ENCODE measurements around the gene TUBGCP3. TPM values are rescaled to one million over a fixed set of nuclear protein-coding genes. Genes with fewer than 3 reads are reported as not detected.

The TUBGCP3 gene
- total and polyA plus RNA-seq, 2 donors (not counting 1 experiment from before 2014, with no cell fraction given) = 30.6 to 65.1 TPM

DNA sequence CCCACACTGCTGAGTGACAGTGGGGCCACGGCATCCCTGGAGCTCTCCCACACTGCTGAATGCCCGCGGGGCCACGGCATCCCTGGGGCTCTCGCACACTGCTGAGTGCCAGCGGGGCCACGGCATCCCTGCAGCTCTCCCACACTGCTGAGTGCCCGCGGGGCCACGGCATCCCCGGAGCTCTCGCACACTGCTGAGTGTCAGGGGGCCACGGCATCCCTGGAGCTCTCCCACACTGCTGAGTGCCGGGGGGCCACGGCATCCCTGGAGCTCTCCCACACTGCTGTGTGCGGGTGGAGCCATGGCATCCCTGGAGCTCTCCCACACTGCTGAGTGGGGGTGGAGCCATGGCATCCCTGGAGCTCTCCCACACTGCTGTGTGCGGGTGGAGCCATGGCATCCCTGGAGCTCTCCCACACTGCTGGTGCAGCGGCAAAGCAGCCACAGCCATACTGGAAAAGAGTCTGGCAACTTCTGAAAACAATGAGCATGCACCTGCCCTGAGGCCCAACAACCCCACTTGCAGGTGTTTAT lies 8.6 kb downstream of the TUBGCP3 start:
- ChIA-PET CTCF (no interaction called here), POLR2A (no interaction called here)
- TF ChIP-seq EZH2 (IDR thresholded peaks at IDR 0.05; ENCODE audit: borderline replicate concordance, insufficient read depth, low read depth, low read length, poor library complexity, severe bottlenecking) = no peak
- no peak for TF ChIP-seq CTCF (IDR thresholded peaks at IDR 0.05)
- no peak for DNase-seq
- Histone ChIP-seq H3K4me1 (ENCODE audit: control insufficient read depth in 2 of 2, insufficient read depth in 2 of 2, low read length in 2 of 2) (peaks cover 36% of the 10 kb centered on the region in 2 donors), H3K27ac (ENCODE audit: low read length in 2 of 2) (no peak overlapping the region), H3K9ac (ENCODE audit: low read length) (no peak overlapping the region), H3K4me2 (replicated peaks; ENCODE audit: low read depth, low read length, poor library complexity, severe bottlenecking) (no peak overlapping the region), H3K9me3 (ENCODE audit: control extremely low read depth in 1 of 3, control insufficient read depth in 2 of 3, insufficient read depth in 1 of 3, low read length in 2 of 3) (peaks cover 0 to 3% (median 0%) of the 10 kb centered on the region in 3 donors), H3K4me3 (ENCODE audit: control extremely low read depth in 1 of 5, extremely low read depth in 1 of 5, insufficient read depth in 1 of 5, low read depth in 2 of 5, low read length in 4 of 5) (no peak overlapping the region), H3K79me2 (ENCODE audit: control insufficient read depth, insufficient read depth, low read length) (peaks cover 94% of the 10 kb centered on the region), H3K36me3 (replicated peaks in 1 of 2; ENCODE audit: control extremely low read depth in 1 of 2, control insufficient read depth in 1 of 2, extremely low read depth in 1 of 2, insufficient read depth in 2 of 2, low read length in 1 of 2) (no peaks in the 10 kb centered on the region), H4K20me1 (ENCODE audit: control insufficient read depth, insufficient read depth, low read length, poor library complexity, severe bottlenecking) (peaks cover 42% of the 10 kb centered on the region), H2AFZ (ENCODE audit: insufficient read depth, low read depth, low read length, poor library complexity, severe bottlenecking) (no peak overlapping the region), H3K27me3 (replicated peaks in 1 of 4; ENCODE audit: control extremely low read depth in 1 of 4, control insufficient read depth in 3 of 4, insufficient read depth in 4 of 4, low read length in 3 of 4) (no peaks in the 10 kb centered on the region)
- ATAC-seq (ENCODE audit: low read depth) = no peak
- Mint-ChIP-seq H3K4me1 (peaks cover 65% of the 10 kb centered on the region), H3K9me3 (ENCODE audit: insufficient read depth) (no peaks in the 10 kb centered on the region), H3K27me3 (no peaks in the 10 kb centered on the region), H3K27ac (no peak overlapping the region), H3K4me3 (no peak overlapping the region)
- intact Hi-C loops (cut with micrococcal nuclease) = no loop called here
- WGBS (ENCODE audit: insufficient coverage) = 97% methylated on average over 16 of the region's 18 CpGs

GRCh38 chr13:112576768-112577167 lies 11.2 kb downstream of the TUBGCP3 start:
- ATAC-seq (ENCODE audit: low read depth) = no peak
- Histone ChIP-seq H3K79me2 (ENCODE audit: control insufficient read depth, insufficient read depth, low read length) (peaks cover 99% of the 10 kb centered on the region), H3K9ac (ENCODE audit: low read length) (no peak overlapping the region), H3K27ac (ENCODE audit: low read length in 2 of 2) (no peak overlapping the region), H3K36me3 (replicated peaks in 1 of 2; ENCODE audit: control extremely low read depth in 1 of 2, control insufficient read depth in 1 of 2, extremely low read depth in 1 of 2, insufficient read depth in 2 of 2, low read length in 1 of 2) (no peaks in the 10 kb centered on the region), H3K27me3 (replicated peaks in 1 of 4; ENCODE audit: control extremely low read depth in 1 of 4, control insufficient read depth in 3 of 4, insufficient read depth in 4 of 4, low read length in 3 of 4) (no peaks in the 10 kb centered on the region), H3K9me3 (ENCODE audit: control extremely low read depth in 1 of 3, control insufficient read depth in 2 of 3, insufficient read depth in 1 of 3, low read length in 2 of 3) (peaks cover 0 to 3% (median 0%) of the 10 kb centered on the region in 3 donors), H3K4me1 (ENCODE audit: control insufficient read depth in 2 of 2, insufficient read depth in 2 of 2, low read length in 2 of 2) (peaks cover 13 to 14% of the 10 kb centered on the region in 2 donors), H3K4me3 (ENCODE audit: control extremely low read depth in 1 of 5, extremely low read depth in 1 of 5, insufficient read depth in 1 of 5, low read depth in 2 of 5, low read length in 4 of 5) (no peak overlapping the region), H2AFZ (ENCODE audit: insufficient read depth, low read depth, low read length, poor library complexity, severe bottlenecking) (no peak overlapping the region), H3K4me2 (replicated peaks; ENCODE audit: low read depth, low read length, poor library complexity, severe bottlenecking) (no peak overlapping the region), H4K20me1 (ENCODE audit: control insufficient read depth, insufficient read depth, low read length, poor library complexity, severe bottlenecking) (peaks cover 62% of the 10 kb centered on the region)
- ChIA-PET POLR2A (no interaction called here), CTCF (no interaction called here)
- H3K27ac Mint-ChIP-seq = no peak overlapping the region
- TF ChIP-seq CTCF (IDR thresholded peaks at IDR 0.05) (no peak), EZH2 (IDR thresholded peaks at IDR 0.05; ENCODE audit: borderline replicate concordance, insufficient read depth, low read depth, low read length, poor library complexity, severe bottlenecking) (no peak)
- no peaks in the 10 kb centered on the region for H3K9me3 Mint-ChIP-seq (ENCODE audit: insufficient read depth)
- intact Hi-C loops (cut with micrococcal nuclease) = no loop called here
- H3K27me3 Mint-ChIP-seq = no peaks in the 10 kb centered on the region
- H3K4me3 Mint-ChIP-seq = no peak overlapping the region
- peaks cover 62% of the 10 kb centered on the region for H3K4me1 Mint-ChIP-seq
- DNase-seq = no peak

All from B cell (primary cell).